Stimulated activated CD4-positive, alpha-beta T cell treated with anti-CD3 and anti-CD28 coated beads, Interleukin-1b, Interleukin-23, amount 100 ng/mL, for 1 hour (primary cell): ENCODE results near the gene LYRM2.

Source experiments
- DNase-seq, 2 donors: peaks; one replicate each; pipeline ENCODE4 v3.0.0-alpha.2; 2020; ENCODE audit warnings: low read depth in 2 of 2

Gene LYRM2

GRCh38 chr6:89591745-89592144 is 46.8 kb downstream of the LYRM2 start:
- DNase-seq, result no peak

GRCh38 chr6:89590133-89590532 is 48.4 kb downstream of the LYRM2 start:
- DNase-seq, result no peak

GRCh38 chr6:89589297-89590025 is 49.1 kb downstream of the LYRM2 start:
- DNase-seq, result no peak

- DNase-seq, result no peak
Observed at GRCh38 chr6:89585154-89585553, 53.4 kb downstream of the LYRM2 start.

- no peak for DNase-seq
Observed at GRCh38 chr6:89584539-89584938, 54.0 kb downstream of the LYRM2 start.

- no peak for DNase-seq
Observed at GRCh38 chr6:89583559-89583958, 55.0 kb downstream of the LYRM2 start.

GRCh38 chr6:89582669-89583325 is 55.8 kb downstream of the LYRM2 start:
- DNase-seq, result no peak

- DNase-seq, result no peak
Observed at GRCh38 chr6:89581689-89582088, 56.9 kb downstream of the LYRM2 start.

- DNase-seq, result no peak
Observed at GRCh38 chr6:89580997-89581666, 57.4 kb downstream of the LYRM2 start.

- DNase-seq, result no peak
Observed at GRCh38 chr6:89575562-89575960, 63.0 kb downstream of the LYRM2 start.

GRCh38 chr6:89574910-89575561 is 63.5 kb downstream of the LYRM2 start:
- DNase-seq, result no peak

GRCh38 chr6:89567630-89568390 is 70.7 kb downstream of the LYRM2 start:
- no peak for DNase-seq

GRCh38 chr6:89566930-89567629 is 71.5 kb downstream of the LYRM2 start:
- no peak for DNase-seq

GRCh38 chr6:89566008-89566800 is 72.3 kb downstream of the LYRM2 start:
- DNase-seq, result no peak

- no peak for DNase-seq
Observed at GRCh38 chr6:89564752-89565427, 73.7 kb downstream of the LYRM2 start.

- no peak for DNase-seq
Observed at GRCh38 chr6:89563866-89564265, 74.7 kb downstream of the LYRM2 start.

GRCh38 chr6:89562093-89562973 is 76.2 kb downstream of the LYRM2 start:
- DNase-seq, result no peak

- no peak for DNase-seq
Observed at GRCh38 chr6:89559487-89559886, 79.1 kb downstream of the LYRM2 start.

- DNase-seq, result no peak
Observed at GRCh38 chr6:89555806-89556205, 82.7 kb downstream of the LYRM2 start.
